K562 (cell line): ENCODE measurements around the gene CHRNA3. TPM values are rescaled to one million over a fixed set of nuclear protein-coding genes. Genes with fewer than 3 reads are reported as not detected.

ENCODE experiments used
- ATAC-seq: fragments of 200-7000 bp; cut with Tn5 transposase; 3 replicates; pipeline ENCODE4 v1.9.1; 2020; ENCODE audit warnings: moderate library complexity
- BruUV-seq: library from RNA; stranded (reverse); fragments of 400-500 nt; replicated peaks from 2 replicates; lab custom pipeline; 2021; lab: Mats Ljungman, UMichigan
- CTCF ChIA-PET: fragments of 300-600 bp; formaldehyde crosslinking; extraction: SDS; loops from one replicate; lab custom pipeline; 2021; ENCODE audit warnings: low intra/inter-chr PET ratio; lab: Yijun Ruan, JAX
- POLR2A ChIA-PET: fragments of 300-600, 350-650 bp; sonication (Branson Sonifier 250); formaldehyde crosslinking; extraction: SDS; loops from one replicate; lab custom pipeline; 2021; ENCODE audit warnings: antibody characterized with exemption, inconsistent platforms; lab: Yijun Ruan, JAX
- DNase-seq, 4 experiments: peaks; one replicate each; pipeline versions ENCODE4 v3.0.0 to v3.0.0-alpha.2; 2011 to 2018; ENCODE audit warnings: low spot score in 3 of 4, mixed read lengths in 3 of 4; ENCODE audit errors: extremely low read depth in 1 of 4
- FAIRE-seq: peaks from 2 replicates; lab custom pipeline; 2011; peaks lifted over from hg19 to GRCh38; lab: Jason Lieb, UNC
- H2AFZ ChIP-seq: 2 replicates; pipeline ENCODE4 v1.6.0; 2011; ENCODE audit warnings: low read depth, low read length, control low read depth, inconsistent platforms
- H3K27ac ChIP-seq: fragments of 200-600 bp; 3 replicates; pipeline ENCODE4 v1.8.0; 2011; ENCODE audit warnings: low read depth, mild to moderate bottlenecking, control low read depth, inconsistent platforms, low read length, moderate library complexity, mixed read lengths; ENCODE audit errors: extremely low read depth
- H3K27me3 ChIP-seq, 2 experiments: fragments of 300-600 bp in 1 of 2; 2 replicates in 1 of 2; 3 replicates in 1 of 2; pipeline versions ENCODE4 v1.6.0 to v1.8.0; 2011; ENCODE audit warnings: inconsistent platforms in 2 of 2, low read length in 2 of 2, mild to moderate bottlenecking in 1 of 2, mixed read lengths in 1 of 2, moderate library complexity in 1 of 2; ENCODE audit not compliant: control insufficient read depth in 2 of 2, insufficient read depth in 2 of 2
- H3K36me3 ChIP-seq: fragments of 300-600 bp; 3 replicates; pipeline ENCODE4 v1.8.0; 2011; ENCODE audit warnings: mild to moderate bottlenecking, low read length, inconsistent platforms; ENCODE audit not compliant: control insufficient read depth, insufficient read depth
- H3K4me1 ChIP-seq, 2 experiments: fragments of 200-600 bp in 1 of 2; replicated peaks in 1 of 2; 2 replicates in 1 of 2; 3 replicates in 1 of 2; pipeline versions ENCODE4 v1.5.1 to v1.8.0; 2011; ENCODE audit warnings: inconsistent platforms in 2 of 2, low read length in 2 of 2, mild to moderate bottlenecking in 1 of 2, mixed read lengths in 1 of 2, moderate library complexity in 1 of 2; ENCODE audit not compliant: control insufficient read depth in 2 of 2, insufficient read depth in 2 of 2
- H3K4me2 ChIP-seq: 2 replicates; pipeline ENCODE4 v1.6.1; 2011; ENCODE audit warnings: low read length, control low read depth, inconsistent platforms, mixed read lengths; ENCODE audit not compliant: insufficient read depth
- H3K4me3 ChIP-seq: fragments of 200-600 bp; sonication (generic), shearing (Covaris generic); 2 replicates; pipeline ENCODE4 v1.5.1; 2016; ENCODE audit warnings: control low read depth, inconsistent platforms
- H3K79me2 ChIP-seq: fragments of 200-600 bp; 3 replicates; pipeline ENCODE4 v1.8.0; 2011; ENCODE audit warnings: low read length, inconsistent platforms; ENCODE audit not compliant: control insufficient read depth, insufficient read depth
- H3K9ac ChIP-seq, 2 experiments: 2 replicates each; pipeline versions ENCODE4 v1.6.0 to v1.6.1; 2011; ENCODE audit warnings: low read depth in 2 of 2, low read length in 2 of 2, control low read depth in 1 of 2, inconsistent platforms in 1 of 2, mild to moderate bottlenecking in 1 of 2, mixed read lengths in 1 of 2; ENCODE audit not compliant: insufficient read depth in 1 of 2
- H3K9me1 ChIP-seq: one replicate; pipeline ENCODE4 v1.6.0; 2011; ENCODE audit warnings: inconsistent platforms, mild to moderate bottlenecking, low read length, moderate library complexity; ENCODE audit not compliant: control insufficient read depth, insufficient read depth
- H3K9me3 ChIP-seq: replicated peaks from 2 replicates; pipeline ENCODE4 v1.5.1; 2011; ENCODE audit warnings: low read depth, low read length, inconsistent platforms; ENCODE audit not compliant: control insufficient read depth, insufficient read depth
- H4K20me1 ChIP-seq: replicated peaks from 2 replicates; pipeline ENCODE4 v1.6.1; 2011; ENCODE audit warnings: low read length, inconsistent platforms, mixed read lengths; ENCODE audit not compliant: control insufficient read depth, insufficient read depth
- BCL6 ChIP-seq: fragments of 250-450 bp; sonication (Bioruptor Pico); IDR thresholded peaks from 2 replicates; pipeline ENCODE4 v1.4.0; 2020
- FOXM1 ChIP-seq, 2 experiments: fragments of 450-650 bp in 1 of 2; sonication (generic) in 1 of 2; formaldehyde crosslinking in 1 of 2; IDR thresholded peaks; 2 replicates each; pipeline versions ENCODE4 v1.6.1 to v1.9.0; 2017 to 2022; ENCODE audit warnings: low read depth in 2 of 2, mild to moderate bottlenecking in 2 of 2, missing genetic modification reagents in 1 of 2, moderate library complexity in 1 of 2
- JUND ChIP-seq, 2 experiments: IDR thresholded peaks; 2 replicates in 1 of 2; 3 replicates in 1 of 2; pipeline ENCODE4 v1.6.1; 2011; ENCODE audit warnings: borderline replicate concordance in 2 of 2, low read depth in 2 of 2, low read length in 2 of 2, improper control_type of control experiment in 1 of 2, missing biosample characterization in 1 of 2, missing genetic modification characterization in 1 of 2, missing genetic modification reagents in 1 of 2
- RBFOX2 ChIP-seq: fragments of 200-400 bp; formaldehyde crosslinking; IDR thresholded peaks from 2 replicates; pipeline ENCODE4 v1.6.1; 2017; ENCODE audit warnings: low read depth, mild to moderate bottlenecking, low read length, moderate library complexity
- SRSF1 ChIP-seq: fragments of 200-400 bp; formaldehyde crosslinking; IDR thresholded peaks from 2 replicates; pipeline ENCODE4 v1.6.1; 2017; ENCODE audit warnings: mild to moderate bottlenecking, low read depth, low read length, moderate library complexity
- ZNF589 ChIP-seq: fragments of 200-800 bp; sonication (Bioruptor generic); IDR thresholded peaks from 2 replicates; pipeline ENCODE4 v1.6.1; 2016; ENCODE audit warnings: low read depth, missing genetic modification characterization, missing compliant biosample characterization
- WGBS: fragments of 100-300 bp; shearing (Covaris generic); methylation state at CpG from one replicate; pipeline ENCODE4 v1.1.6; 2016; ENCODE audit warnings: low coverage, mixed read lengths; ENCODE audit not compliant: insufficient coverage; ENCODE audit errors: missing lambda C conversion rate; 5-methylcytosine and 5-hydroxymethylcytosine counted together
- in situ Hi-C: fragments of 300-500 bp; cut with MboI; formaldehyde crosslinking; loops from 4 replicates; pipeline ENCODE4 v1.15.0; 2018; ENCODE audit warnings: inconsistent platforms, mixed read lengths
- intact Hi-C: fragments of 100-400 bp; cut with micrococcal nuclease; formaldehyde crosslinking; loops from 2 replicates; pipeline ENCODE4 v1.14.2; 2022
- polyA plus RNA-seq, 8 experiments: library from polyadenylated mRNA; depleted of rRNA in 4 of 8; stranded (reverse) in 5 of 8; unstranded in 3 of 8; fragments of >200 nt; fragmentation: Nextera tagmentation in 2 of 8; fragmentation: Illumina TruSeq in 1 of 8; extraction: Ambion mirVana in 2 of 8; extraction: Trizol in 1 of 8; gene quantifications; 2 replicates each; pipeline versions ENCODE4 v1.2.1 to v1.2.3, GENCODE V29; 2011 to 2014; ENCODE audit warnings: inconsistent platforms in 1 of 8, missing spikeins in 1 of 8
- total RNA-seq, 7 experiments: library from RNA; depleted of rRNA in 6 of 7; stranded (reverse); fragments of >200 nt in 6 of 7; fragmentation: Illumina TruSeq in 2 of 7; extraction: Trizol in 2 of 7; gene quantifications; 2 replicates each; pipeline versions ENCODE4 v1.2.1 to v1.2.3, GENCODE V29; 2011 to 2021; ENCODE audit warnings: low replicate concordance in 1 of 7
- TF ChIP-seq, protein P1 (sequence below): fragments of 200-800 bp; sonication (Bioruptor generic); IDR thresholded peaks from 2 replicates; pipeline ENCODE4 v1.6.1; 2017; ENCODE audit warnings: missing genetic modification characterization, missing compliant biosample characterization

The CHRNA3 gene
- total and polyA plus RNA-seq, 9 of the 15 experiments (the other 6 are each of a cell fraction or from before 2014, with no cell fraction given): 0.01 TPM; not detected in 8

DNA sequence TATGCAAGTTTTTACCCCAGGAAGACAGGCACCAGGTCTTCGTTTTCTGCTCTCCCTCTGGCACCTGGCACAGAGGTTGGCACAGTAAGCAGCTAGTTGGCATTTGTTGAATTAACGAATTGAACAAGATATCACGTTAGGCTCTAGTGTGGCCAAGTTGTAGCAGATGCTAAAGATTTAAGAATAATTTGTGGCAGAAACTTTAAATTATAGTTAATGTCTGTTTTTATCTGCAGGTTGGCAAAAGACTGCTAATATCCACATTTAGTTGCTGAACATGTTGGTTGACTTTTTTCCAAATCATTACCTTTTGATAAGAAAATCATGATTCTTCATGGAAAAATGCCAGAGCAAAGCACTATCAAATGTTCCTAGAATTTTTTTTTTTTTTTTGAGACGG, 47.4 kb downstream of the CHRNA3 start:
- FAIRE-seq: no peak
- BruUV-seq: no TSS peak
- no peaks in the 10 kb centered on the region; the same call in 2 of the 3 replicates for H3K79me2 ChIP-seq

DNA sequence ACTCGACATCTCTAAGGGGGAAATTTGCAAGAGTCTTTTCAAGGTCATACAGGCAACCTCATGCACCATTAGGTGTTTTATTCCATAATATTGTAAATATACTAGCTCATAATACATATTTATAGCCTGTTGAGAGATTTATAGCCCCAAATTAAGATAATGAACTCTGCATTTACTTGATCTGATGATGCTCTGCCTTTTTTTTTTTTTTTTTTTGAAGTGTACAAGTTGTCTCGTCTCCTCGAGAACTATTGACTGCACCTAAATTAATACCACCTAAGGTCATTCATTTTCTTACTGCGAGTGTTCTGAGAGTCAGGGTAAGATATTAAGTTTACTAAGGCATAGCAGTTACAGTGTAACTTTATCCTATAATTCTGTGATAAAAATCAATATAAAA, 49.4 kb downstream of the CHRNA3 start:
- H3K27me3 ChIP-seq: no peaks in the 10 kb centered on the region
- ChIA-PET POLR2A (interaction anchor here (1.2 kb wide), 1 partner anchor 22 kb away, joined by 4 read pairs; no protein-coding TSS in a partner anchor), CTCF (no interaction called here)
- H3K9ac ChIP-seq: no peak overlapping the region
- H3K79me2 ChIP-seq: peaks cover under 1% of the 10 kb centered on the region; the same call in 2 of the 3 replicates
- no peaks in the 10 kb centered on the region for H3K9me3 ChIP-seq
- FAIRE-seq (no peak), DNase-seq (no peak), ATAC-seq (no peak)
- no peak overlapping the region for H2AFZ ChIP-seq
- H3K4me1 ChIP-seq: peaks cover 6% of the 10 kb centered on the region in 2 experiments; a peak in 4 of 5 replicates
- no peak overlapping the region for H3K27ac ChIP-seq
- in situ Hi-C loops (no loop called here), intact Hi-C loops (no loop called here)
- H3K4me3 ChIP-seq: no peak overlapping the region
- WGBS: 67% methylated on average over 4 of the region's 4 CpGs
- no peak overlapping the region for H3K4me2 ChIP-seq
- no peak for TF ChIP-seq SRSF1
- TF ChIP-seq JUND (IDR thresholded peaks at IDR 0.05; ENCODE audit: borderline replicate concordance, low read depth, low read length): no peak
- no peak for TF ChIP-seq JUND (tag; IDR thresholded peaks at IDR 0.05; ENCODE audit: borderline replicate concordance, low read depth, low read length)
- no peak for TF ChIP-seq ZNF589 (CRISPR knock-in tag)
- TF ChIP-seq, protein P1, sequence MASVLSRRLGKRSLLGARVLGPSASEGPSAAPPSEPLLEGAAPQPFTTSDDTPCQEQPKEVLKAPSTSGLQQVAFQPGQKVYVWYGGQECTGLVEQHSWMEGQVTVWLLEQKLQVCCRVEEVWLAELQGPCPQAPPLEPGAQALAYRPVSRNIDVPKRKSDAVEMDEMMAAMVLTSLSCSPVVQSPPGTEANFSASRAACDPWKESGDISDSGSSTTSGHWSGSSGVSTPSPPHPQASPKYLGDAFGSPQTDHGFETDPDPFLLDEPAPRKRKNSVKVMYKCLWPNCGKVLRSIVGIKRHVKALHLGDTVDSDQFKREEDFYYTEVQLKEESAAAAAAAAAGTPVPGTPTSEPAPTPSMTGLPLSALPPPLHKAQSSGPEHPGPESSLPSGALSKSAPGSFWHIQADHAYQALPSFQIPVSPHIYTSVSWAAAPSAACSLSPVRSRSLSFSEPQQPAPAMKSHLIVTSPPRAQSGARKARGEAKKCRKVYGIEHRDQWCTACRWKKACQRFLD (CRISPR knock-in tag): no peak
- TF ChIP-seq BCL6: no peak
- BruUV-seq: no TSS peak
- no peaks in the 10 kb centered on the region for H3K9me1 ChIP-seq
- no peaks in the 10 kb centered on the region; the same call in 1 of the 2 replicates for H4K20me1 ChIP-seq
- H3K36me3 ChIP-seq: no peaks in the 10 kb centered on the region

More for the DNA sequence above, 47.4 kb downstream of the CHRNA3 start:
- no peak for DNase-seq
- no peaks in the 10 kb centered on the region for H3K4me1 ChIP-seq
- CTCF ChIA-PET: no interaction called here
- H3K36me3 ChIP-seq: no peaks in the 10 kb centered on the region
- WGBS: 37% methylated on average over 4 of the region's 4 CpGs
- ATAC-seq: no peak
- in situ Hi-C loops (no loop called here), intact Hi-C loops (no loop called here)
- no peaks in the 10 kb centered on the region for H3K27me3 ChIP-seq
- H3K4me2 ChIP-seq: no peak overlapping the region
- no peak for TF ChIP-seq FOXM1 (IDR thresholded peaks at IDR 0.05; ENCODE audit: low read depth)
- no peak for TF ChIP-seq FOXM1 (CRISPR knock-in tag; IDR thresholded peaks at IDR 0.05; ENCODE audit: low read depth)
- TF ChIP-seq RBFOX2: no peak
- POLR2A ChIA-PET: interaction anchor here (0.6 kb wide), 1 partner anchor 14 kb away, joined by 3 read pairs; no protein-coding TSS in a partner anchor
- no peak overlapping the region for H3K27ac ChIP-seq
- H4K20me1 ChIP-seq: no peaks in the 10 kb centered on the region; the same call in 1 of the 2 replicates
- no peaks in the 10 kb centered on the region for H3K9me3 ChIP-seq
- H3K4me3 ChIP-seq: no peak overlapping the region
- H3K9me1 ChIP-seq: no peaks in the 10 kb centered on the region
- H3K9ac ChIP-seq: no peak overlapping the region
- H2AFZ ChIP-seq: no peak overlapping the region
